Suprapubic skin (tissue), 4 donors: ENCODE results near the gene STAG3.
A peak's percentile ranks its signal among the peaks of the same experiment; 100 is the strongest.

Source experiments
- CTCF ChIP-seq, 2 donors: fragments of 200-600 bp in 1 of 2; fragments of 450-650 bp in 1 of 2; sonication (generic) in 1 of 2; IDR thresholded peaks; one replicate each; pipeline ENCODE4 v1.5.1; 2016 to 2019; ENCODE audit warnings: antibody characterized with exemption in 2 of 2, mild to moderate bottlenecking in 1 of 2, moderate library complexity in 1 of 2
- EP300 ChIP-seq: sonication (generic); formaldehyde crosslinking; IDR thresholded peaks from one replicate; pipeline ENCODE4 v1.6.1; 2017; ENCODE audit warnings: antibody characterized with exemption
- POLR2A ChIP-seq, 2 donors: fragments of 450-650 bp; IDR thresholded peaks; one replicate each; pipeline ENCODE4 v1.6.1; 2017; ENCODE audit warnings: antibody characterized with exemption in 2 of 2, mild to moderate bottlenecking in 2 of 2, moderate library complexity in 2 of 2
- POLR2AphosphoS5 ChIP-seq, 3 donors: sonication (generic); formaldehyde crosslinking; IDR thresholded peaks; one replicate each; pipeline ENCODE4 v1.6.1; 2017; ENCODE audit warnings: antibody characterized with exemption in 3 of 3

- TF ChIP-seq POLR2AphosphoS5 (IDR thresholded peaks at IDR 0.05): no peak
- TF ChIP-seq EP300: no peak
- no peak for TF ChIP-seq POLR2A (IDR thresholded peaks at IDR 0.05)
- peak; percentile 72 to 81 for TF ChIP-seq CTCF (IDR thresholded peaks at IDR 0.05)
Measured at GRCh38 chr7:100130608-100131453, 46.9 kb upstream of the STAG3 start.
